Gastroesophageal sphincter (tissue), 4 donors: ENCODE measurements around the gene ITPRID2. TPM values are rescaled to one million over a fixed set of nuclear protein-coding genes. Genes with fewer than 3 reads are reported as not detected.

Source experiments
- ATAC-seq: fragments of 150-250 bp; one replicate; pipeline ENCODE4 v1.9.1; 2016; ENCODE audit warnings: mild to moderate bottlenecking, moderate library complexity
- H3K27ac ChIP-seq, 4 donors: fragments of 200-600 bp; sonication (generic) in 3 of 4; 1 replicate in 3 of 4; 2 replicates in 1 of 4; pipeline ENCODE4 v1.5.1; 2016 to 2019
- H3K27me3 ChIP-seq: fragments of 200-600 bp; sonication (generic); one replicate; pipeline ENCODE4 v1.5.1; 2019
- H3K36me3 ChIP-seq, 2 donors: fragments of 200-600 bp; sonication (generic); one replicate each; pipeline ENCODE4 v1.5.1; 2019; ENCODE audit warnings: control low read depth in 1 of 2
- H3K4me1 ChIP-seq, 3 donors: fragments of 200-600 bp; sonication (generic); 1 replicate in 2 of 3; 2 replicates in 1 of 3; pipeline ENCODE4 v1.5.1; 2016 to 2019; ENCODE audit warnings: control low read depth in 2 of 3
- H3K4me3 ChIP-seq, 2 donors: fragments of 200-600 bp; sonication (generic); one replicate each; pipeline ENCODE4 v1.5.1; 2019; ENCODE audit warnings: mild to moderate bottlenecking in 1 of 2, moderate library complexity in 1 of 2
- H3K9me3 ChIP-seq, 3 donors: fragments of 200-600 bp; sonication (generic); one replicate each; pipeline ENCODE4 v1.5.1; 2017 to 2019; ENCODE audit warnings: control low read depth in 2 of 3
- CTCF ChIP-seq, 4 experiments: fragments of 200-600 bp in 2 of 4; fragments of 450-650 bp in 2 of 4; sonication (generic) in 1 of 4; IDR thresholded peaks; one replicate each; pipeline ENCODE4 v1.5.1; 2017 to 2019; ENCODE audit warnings: antibody characterized with exemption in 4 of 4, mild to moderate bottlenecking in 2 of 4, moderate library complexity in 2 of 4
- EP300 ChIP-seq: sonication (generic); formaldehyde crosslinking; IDR thresholded peaks from one replicate; pipeline ENCODE4 v1.6.1; 2017; ENCODE audit warnings: antibody characterized with exemption, mild to moderate bottlenecking
- POLR2A ChIP-seq, 2 donors: fragments of 450-650 bp; IDR thresholded peaks; one replicate each; pipeline ENCODE4 v1.6.1; 2017; ENCODE audit warnings: antibody characterized with exemption in 2 of 2, mild to moderate bottlenecking in 2 of 2, moderate library complexity in 1 of 2
- POLR2AphosphoS5 ChIP-seq: sonication (generic); formaldehyde crosslinking; IDR thresholded peaks from one replicate; pipeline ENCODE4 v1.6.1; 2017; ENCODE audit warnings: antibody characterized with exemption
- WGBS, 2 donors: methylation state at CpG; one replicate each; pipeline ENCODE4 v1.1.5; 2018; ENCODE audit warnings: low coverage in 1 of 2; 5-methylcytosine and 5-hydroxymethylcytosine counted together
- total RNA-seq, 4 donors: library from RNA; depleted of rRNA; stranded (reverse); fragments of >200 nt; gene quantifications; one replicate each; pipeline ENCODE4 v1.1.0, GENCODE V29; 2016

Gene ITPRID2
- total RNA-seq, 4 donors from 2014 or later, result 106 to 127 (median 116) TPM

GRCh38 chr2:181886192-181886591 lies 5.3 kb upstream of the ITPRID2 start:
- TF ChIP-seq POLR2AphosphoS5, result no peak
- no peak for TF ChIP-seq EP300
- no peak for TF ChIP-seq POLR2A (IDR thresholded peaks at IDR 0.05)
- no peak for TF ChIP-seq CTCF (IDR thresholded peaks at IDR 0.05)
- H3K27ac ChIP-seq, result no peak overlapping the region
- H3K4me1 ChIP-seq, result peaks cover 0 to 15% (median 8%) of the 10 kb centered on the region in 3 donors
- no peaks in the 10 kb centered on the region for H3K9me3 ChIP-seq
- ATAC-seq, result no peak
- H3K36me3 ChIP-seq, result no peaks in the 10 kb centered on the region
- WGBS, 2 donors, result 53 to 60% methylated on average over 4 of the region's 4 CpGs
- no peaks in the 10 kb centered on the region for H3K27me3 ChIP-seq
- no peak overlapping the region for H3K4me3 ChIP-seq

- no peaks in the 10 kb centered on the region for H3K27me3 ChIP-seq
- ATAC-seq, result no peak
- no peak overlapping the region for H3K4me3 ChIP-seq
- H3K9me3 ChIP-seq, result no peaks in the 10 kb centered on the region
- peaks cover 0 to 15% (median 8%) of the 10 kb centered on the region in 3 donors for H3K4me1 ChIP-seq
- no peaks in the 10 kb centered on the region for H3K36me3 ChIP-seq
- 65 to 78% methylated on average over 2 of the region's 2 CpGs for WGBS, 2 donors
- H3K27ac ChIP-seq, result no peak overlapping the region
- TF ChIP-seq POLR2A (IDR thresholded peaks at IDR 0.05), result no peak
- no peak for TF ChIP-seq CTCF (IDR thresholded peaks at IDR 0.05)
- no peak for TF ChIP-seq POLR2AphosphoS5
- no peak for TF ChIP-seq EP300
Observed at GRCh38 chr2:181887045-181887444, 4.5 kb upstream of the ITPRID2 start.

GRCh38 chr2:181889776-181890175 lies 1.8 kb upstream of the ITPRID2 start:
- no peak for ATAC-seq

GRCh38 chr2:181890271-181890670 lies 1.3 kb upstream of the ITPRID2 start:
- Histone ChIP-seq H3K27me3 (no peaks in the 10 kb centered on the region), H3K36me3 (no peaks in the 10 kb centered on the region), H3K9me3 (no peaks in the 10 kb centered on the region), H3K27ac (peak overlapping the region in 3 of 4 donors; percentile 96 to 99 (median 98)), H3K4me1 (peaks cover 8 to 32% (median 13%) of the 10 kb centered on the region in 3 donors), H3K4me3 (no peak overlapping the region)
- 56 to 72% methylated on average over 2 of the region's 2 CpGs for WGBS, 2 donors
- ATAC-seq, result no peak
- no peak for TF ChIP-seq CTCF (IDR thresholded peaks at IDR 0.05)
- TF ChIP-seq POLR2AphosphoS5, result no peak
- no peak for TF ChIP-seq EP300
- no peak for TF ChIP-seq POLR2A (IDR thresholded peaks at IDR 0.05)

More at GRCh38 chr2:181889776-181890175, 1.8 kb upstream of the ITPRID2 start:
- TF ChIP-seq EP300 (no peak), POLR2AphosphoS5 (no peak), POLR2A (IDR thresholded peaks at IDR 0.05) (no peak), CTCF (IDR thresholded peaks at IDR 0.05) (no peak)
- H3K4me3 ChIP-seq, result no peak overlapping the region
- no peaks in the 10 kb centered on the region for H3K36me3 ChIP-seq
- H3K9me3 ChIP-seq, result no peaks in the 10 kb centered on the region
- H3K4me1 ChIP-seq, result peaks cover 8 to 27% (median 13%) of the 10 kb centered on the region in 3 donors
- peak overlapping the region in 1 of 4 donors; percentile 96 for H3K27ac ChIP-seq
- no peaks in the 10 kb centered on the region for H3K27me3 ChIP-seq

- Histone ChIP-seq H3K4me3 (peak overlapping the region; percentile 81 to 99), H3K36me3 (no peaks in the 10 kb centered on the region), H3K9me3 (no peaks in the 10 kb centered on the region), H3K27ac (peak overlapping the region; percentile 96 to 99 (median 98)), H3K27me3 (no peaks in the 10 kb centered on the region), H3K4me1 (peaks cover 15 to 51% (median 23%) of the 10 kb centered on the region in 3 donors)
- TF ChIP-seq CTCF (IDR thresholded peaks at IDR 0.05), result peak in 2 of 4 experiments; percentile 23 to 28
- no peak for TF ChIP-seq EP300
- peak; percentile 12 to 44 for TF ChIP-seq POLR2A (IDR thresholded peaks at IDR 0.05)
- TF ChIP-seq POLR2AphosphoS5, result peak; percentile 11
- peak; percentile 67 for ATAC-seq
- no CpG with 5 or more reads among the region's 83 CpGs for WGBS, 2 donors
Observed at GRCh38 chr2:181891966-181892798, 652 bp downstream of the ITPRID2 start.
